ENCODE results near the gene ZCCHC4. TPM values are rescaled to one million over a fixed set of nuclear protein-coding genes. Genes with fewer than 3 reads are reported as not detected.
"Not testable (repeated sequence)": the region's sequence is repeated elsewhere in the genome, so short reads cannot be mapped to it uniquely, and the experiment has no call there.

ZCCHC4 gene
- total RNA-seq, 1 donor from 2014 or later: 35.8 TPM

DNA sequence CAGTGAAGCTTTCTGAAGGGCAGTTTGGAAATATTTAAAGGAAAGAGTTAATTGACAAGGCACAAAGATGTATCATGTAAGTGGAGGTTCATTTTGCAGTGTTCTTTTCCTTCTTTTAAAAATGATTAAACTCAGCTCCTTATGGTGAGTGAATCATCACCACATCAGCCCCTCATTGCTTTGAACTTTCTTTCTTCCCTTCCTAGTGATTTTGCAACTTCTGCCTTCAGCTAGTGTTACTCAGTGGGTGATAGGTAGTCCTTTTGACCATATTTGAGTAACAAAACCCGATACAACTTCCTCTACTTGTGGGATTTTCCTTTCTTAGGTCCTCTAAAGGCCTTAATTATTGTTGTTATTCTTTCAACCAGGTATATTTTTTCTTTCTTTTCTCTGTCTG, 8.2 kb downstream of the ZCCHC4 start:
- DNase-seq: no peak

GRCh38 chr4:25321703-25322102, 9.1 kb downstream of the ZCCHC4 start:
- DNase-seq: no peak

DNA sequence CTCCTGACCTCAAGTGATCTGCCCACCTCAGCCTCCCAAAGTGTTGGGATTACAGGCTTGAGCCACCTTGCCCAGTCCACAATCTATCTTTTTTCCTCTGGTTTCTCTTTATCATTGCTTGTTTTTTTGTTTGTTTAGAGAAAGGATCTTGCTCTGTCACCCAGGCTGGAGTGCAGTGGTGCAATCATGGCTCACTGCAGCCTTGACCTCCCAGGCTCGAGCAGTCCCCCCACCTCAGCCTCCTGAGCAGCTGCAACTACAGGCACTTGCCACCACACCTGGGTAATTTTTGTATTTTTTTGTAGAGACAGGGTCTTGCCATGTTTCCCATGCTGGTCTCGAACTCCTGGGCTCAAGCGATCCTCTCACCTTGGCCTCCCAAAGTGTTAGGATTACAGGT, 15.9 kb downstream of the ZCCHC4 start:
- not testable (repeated sequence) for DNase-seq

DNA sequence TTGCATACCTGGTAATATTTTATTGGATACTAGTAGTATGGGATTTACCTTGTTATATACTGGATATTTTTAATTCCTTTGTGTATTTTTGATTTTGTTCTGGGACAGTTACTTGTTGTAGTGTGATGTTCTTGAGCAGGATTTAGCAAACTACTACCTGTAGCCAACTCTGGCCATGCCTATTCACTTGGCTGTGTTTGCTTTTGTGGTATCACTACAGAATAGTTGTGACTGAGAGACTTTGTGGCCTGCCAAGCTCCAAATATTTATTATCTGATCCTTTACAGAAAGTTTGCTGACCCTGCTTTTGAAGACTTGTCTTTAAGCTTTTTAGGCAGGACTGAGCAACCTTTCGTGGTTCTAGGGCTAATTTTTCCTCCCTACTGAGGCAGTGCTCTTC, 17.8 kb downstream of the ZCCHC4 start:
- no peak for DNase-seq

DNA sequence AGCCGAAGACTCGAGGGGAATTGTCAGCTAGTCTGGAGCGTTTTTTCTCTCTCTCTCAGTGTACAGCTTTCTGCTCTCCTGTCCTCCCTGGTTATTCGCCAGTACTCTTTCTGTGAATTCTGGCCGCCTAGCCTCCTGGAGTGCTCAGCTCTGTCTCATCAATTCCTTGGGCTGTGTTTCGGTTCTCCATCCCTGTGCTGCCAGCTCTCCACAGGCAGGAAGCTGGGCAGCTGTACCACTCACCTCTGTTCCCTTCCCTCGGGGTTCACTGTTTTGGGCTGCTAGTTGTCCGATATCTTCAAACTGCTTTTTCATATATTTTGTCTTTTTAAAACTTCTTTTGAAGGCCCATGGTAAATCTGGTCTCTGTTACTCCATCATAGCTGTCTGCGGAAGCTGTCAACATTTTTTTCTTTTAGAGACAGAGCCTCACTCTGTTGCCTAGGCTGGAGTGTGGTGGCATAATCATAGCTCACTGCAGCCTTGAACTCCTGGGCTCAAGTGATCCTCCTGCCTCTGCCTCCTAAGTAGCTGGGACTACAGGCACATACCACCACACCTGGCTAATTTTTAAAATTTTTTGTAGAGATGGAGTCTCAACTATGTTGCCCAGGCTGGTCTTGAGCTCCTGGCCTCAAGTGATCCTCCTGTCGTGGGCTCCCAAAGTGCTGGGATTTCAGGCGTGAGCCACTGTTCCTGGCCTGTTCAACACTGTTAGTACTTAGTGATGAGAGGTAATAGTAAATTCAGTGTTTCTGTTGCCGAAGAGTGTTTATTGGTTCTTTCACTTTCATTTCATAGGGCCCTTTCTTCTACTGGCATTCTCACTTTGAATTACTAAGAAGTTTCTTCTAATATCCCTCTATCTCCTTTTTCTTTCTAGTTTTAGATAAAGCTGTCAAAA, 18.6 kb downstream of the ZCCHC4 start:
- DNase-seq: no peak

GRCh38 chr4:25343671-25344070, 31.1 kb downstream of the ZCCHC4 start:
- DNase-seq: no peak

GRCh38 chr4:25345744-25346143, 33.2 kb downstream of the ZCCHC4 start:
- no peak for DNase-seq

- no peak for DNase-seq
Measured at GRCh38 chr4:25346913-25347312, 34.3 kb downstream of the ZCCHC4 start.

- DNase-seq: no peak
Measured at GRCh38 chr4:25347473-25347872, 34.9 kb downstream of the ZCCHC4 start.

GRCh38 chr4:25347971-25348370, 35.4 kb downstream of the ZCCHC4 start:
- no peak for DNase-seq

GRCh38 chr4:25350561-25350960, 38.0 kb downstream of the ZCCHC4 start:
- DNase-seq: no peak

- DNase-seq: no peak
Measured at GRCh38 chr4:25351777-25352416, 39.3 kb downstream of the ZCCHC4 start.

DNA sequence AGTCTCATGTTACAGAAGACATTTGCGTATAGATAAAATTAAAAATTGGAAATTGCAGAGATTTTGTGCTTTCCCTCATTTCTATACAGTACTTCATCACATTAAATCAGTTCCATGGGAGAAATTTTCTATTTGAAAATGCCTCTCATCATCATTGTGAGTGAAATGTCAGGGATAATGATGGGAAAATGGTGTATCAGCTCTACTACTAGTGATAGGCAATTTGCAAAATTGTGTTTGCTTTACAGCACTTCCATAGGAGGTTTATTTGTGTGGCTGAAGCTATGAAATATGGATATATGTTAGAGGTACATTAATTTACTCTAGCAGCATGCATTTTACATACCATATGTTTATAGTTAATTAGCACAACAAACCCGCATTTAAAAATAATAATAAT, 43.5 kb downstream of the ZCCHC4 start:
- DNase-seq: no peak

DNA sequence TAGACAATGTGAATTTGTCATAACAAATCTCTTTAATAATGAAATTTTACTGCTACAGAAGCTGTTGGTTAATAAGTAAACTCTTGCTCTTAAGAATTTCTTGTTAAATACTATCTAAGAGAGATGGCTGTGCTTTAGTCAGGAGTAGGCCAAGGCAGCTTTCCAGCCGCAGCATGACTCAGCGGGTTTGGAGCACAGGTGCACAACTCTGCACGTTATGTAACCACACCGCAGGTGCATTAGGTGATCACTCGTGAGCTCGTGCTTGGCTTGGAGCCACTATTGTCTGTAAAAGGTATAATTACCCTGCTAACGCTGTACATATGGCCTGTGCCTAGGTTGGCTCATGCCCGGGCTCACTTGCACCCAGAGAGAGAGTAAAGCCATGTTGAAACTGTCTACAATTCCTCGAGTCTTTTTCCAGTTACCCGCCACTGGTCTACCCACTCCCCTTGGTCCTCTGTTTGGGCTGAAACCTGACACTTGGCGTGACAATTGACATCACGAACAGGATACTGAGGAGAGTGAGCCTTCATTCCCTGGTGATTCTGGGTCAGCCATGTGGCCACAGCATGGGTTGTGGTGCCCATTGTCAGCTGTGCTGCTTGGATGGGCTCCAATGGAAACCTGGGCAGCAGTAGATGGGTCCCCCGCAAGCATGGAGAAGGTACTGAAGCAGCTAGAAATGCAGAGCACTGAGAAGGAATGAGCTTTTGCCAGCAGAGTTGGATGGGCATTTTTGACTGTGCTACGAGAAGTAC, 46.1 kb downstream of the ZCCHC4 start:
- DNase-seq: no peak

DNA sequence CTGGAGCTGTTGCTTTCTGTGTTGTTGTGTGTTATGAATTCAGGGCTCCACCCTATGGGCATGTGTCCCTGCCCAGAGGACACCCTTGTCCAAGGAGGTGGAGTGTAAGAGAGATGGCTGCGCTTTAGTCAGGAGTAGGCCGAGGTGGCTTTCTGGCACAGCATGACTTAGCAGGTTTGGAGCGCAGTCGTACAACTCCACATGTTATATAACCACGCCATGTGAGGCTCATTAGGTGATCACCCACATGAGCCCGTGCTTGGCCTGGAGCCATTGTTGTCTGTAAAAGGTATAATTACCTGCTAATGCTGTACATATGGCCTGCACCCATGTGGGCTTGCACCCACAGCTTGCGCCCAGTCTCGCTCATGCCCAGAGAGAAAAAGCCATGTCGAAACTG, 48.7 kb downstream of the ZCCHC4 start:
- no peak for DNase-seq

DNA sequence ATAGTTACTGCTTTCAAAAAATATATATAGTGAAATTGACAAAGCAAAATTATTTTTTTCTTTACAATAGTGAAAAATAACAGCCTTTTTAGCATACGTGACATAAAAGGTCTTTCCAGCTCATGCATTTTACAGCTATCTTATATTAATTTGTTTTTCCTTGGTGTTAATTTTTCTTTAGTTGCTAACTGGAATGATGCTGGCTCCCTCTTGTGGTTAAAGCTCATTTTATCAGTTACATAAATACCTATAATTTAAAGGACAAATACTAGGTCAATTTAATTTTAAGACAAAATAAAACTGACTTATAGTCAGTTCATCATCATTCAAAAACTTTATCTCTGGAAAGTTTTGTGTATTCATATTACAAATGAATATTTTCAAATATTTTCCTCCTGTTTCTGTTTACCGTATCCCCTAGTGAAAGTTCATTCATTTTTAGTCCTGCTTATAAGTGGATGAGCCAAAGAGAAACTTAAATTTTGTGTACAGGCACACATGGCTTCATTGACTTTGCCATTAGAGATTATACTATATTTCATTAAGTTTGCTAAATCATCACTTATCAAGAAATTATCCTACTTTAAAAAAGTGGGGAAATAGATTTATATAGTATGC, 54.5 kb downstream of the ZCCHC4 start:
- DNase-seq: peak; percentile 70

- no peak for DNase-seq
Measured at GRCh38 chr4:25367877-25368276, 55.3 kb downstream of the ZCCHC4 start.

DNA sequence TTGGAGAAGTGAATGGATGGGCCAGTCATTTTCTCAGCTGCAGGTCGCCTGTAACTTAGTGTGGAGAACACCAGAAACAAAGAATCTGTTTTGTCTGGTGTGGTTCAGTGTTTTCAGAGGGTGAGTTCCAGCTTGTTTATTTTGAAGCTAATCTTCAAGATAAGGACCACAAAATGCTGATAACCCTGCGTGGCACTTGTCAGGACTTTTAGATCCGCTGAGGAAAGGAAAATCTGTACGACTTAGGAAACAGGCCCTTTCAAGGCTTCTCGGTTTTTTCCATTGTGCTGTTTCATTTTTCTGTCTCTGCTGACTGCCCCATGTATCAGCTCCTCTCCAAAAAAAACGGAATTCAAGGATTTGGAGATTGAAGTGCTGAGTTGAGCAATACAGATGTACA, 55.7 kb downstream of the ZCCHC4 start:
- DNase-seq: no peak

DNA sequence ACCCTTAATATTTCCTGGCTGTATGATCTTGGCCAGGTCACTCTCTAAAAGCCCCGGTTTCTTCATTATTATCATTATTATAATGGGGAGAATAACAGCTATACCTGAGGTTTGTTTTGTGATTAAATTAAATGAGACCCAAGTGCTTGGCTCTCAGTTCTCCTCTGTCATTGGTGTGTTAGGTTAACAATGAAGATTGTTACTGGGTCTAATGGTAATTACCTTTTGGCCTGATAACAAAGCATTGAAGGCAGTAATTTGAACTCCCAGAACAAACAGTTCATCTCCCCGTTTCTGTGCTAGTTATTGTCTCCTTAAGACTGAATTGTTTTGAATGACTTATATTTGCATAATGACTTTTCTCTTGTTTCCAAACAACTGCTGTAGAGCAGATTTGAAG, 57.7 kb downstream of the ZCCHC4 start:
- no peak for DNase-seq

DNA sequence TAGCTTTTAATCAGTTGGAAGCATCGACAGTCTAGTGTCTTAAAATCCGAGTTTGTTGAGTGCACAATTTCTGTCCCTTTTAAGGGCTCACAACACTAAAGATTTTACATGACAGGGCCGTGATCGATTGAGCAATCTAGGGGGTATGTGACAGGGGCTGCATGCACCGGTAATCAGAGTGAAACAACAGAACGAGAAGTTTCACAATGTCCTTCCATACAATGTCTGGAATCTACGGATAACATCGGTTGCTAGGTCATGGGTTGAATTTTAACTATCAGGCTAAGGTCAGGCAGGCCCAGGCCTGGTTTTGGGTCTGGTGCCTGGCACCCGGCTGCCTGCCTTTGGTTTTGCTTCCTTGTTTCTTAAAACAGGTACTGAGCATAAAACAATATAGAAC, 60.0 kb downstream of the ZCCHC4 start:
- DNase-seq: not testable (repeated sequence)

DNA sequence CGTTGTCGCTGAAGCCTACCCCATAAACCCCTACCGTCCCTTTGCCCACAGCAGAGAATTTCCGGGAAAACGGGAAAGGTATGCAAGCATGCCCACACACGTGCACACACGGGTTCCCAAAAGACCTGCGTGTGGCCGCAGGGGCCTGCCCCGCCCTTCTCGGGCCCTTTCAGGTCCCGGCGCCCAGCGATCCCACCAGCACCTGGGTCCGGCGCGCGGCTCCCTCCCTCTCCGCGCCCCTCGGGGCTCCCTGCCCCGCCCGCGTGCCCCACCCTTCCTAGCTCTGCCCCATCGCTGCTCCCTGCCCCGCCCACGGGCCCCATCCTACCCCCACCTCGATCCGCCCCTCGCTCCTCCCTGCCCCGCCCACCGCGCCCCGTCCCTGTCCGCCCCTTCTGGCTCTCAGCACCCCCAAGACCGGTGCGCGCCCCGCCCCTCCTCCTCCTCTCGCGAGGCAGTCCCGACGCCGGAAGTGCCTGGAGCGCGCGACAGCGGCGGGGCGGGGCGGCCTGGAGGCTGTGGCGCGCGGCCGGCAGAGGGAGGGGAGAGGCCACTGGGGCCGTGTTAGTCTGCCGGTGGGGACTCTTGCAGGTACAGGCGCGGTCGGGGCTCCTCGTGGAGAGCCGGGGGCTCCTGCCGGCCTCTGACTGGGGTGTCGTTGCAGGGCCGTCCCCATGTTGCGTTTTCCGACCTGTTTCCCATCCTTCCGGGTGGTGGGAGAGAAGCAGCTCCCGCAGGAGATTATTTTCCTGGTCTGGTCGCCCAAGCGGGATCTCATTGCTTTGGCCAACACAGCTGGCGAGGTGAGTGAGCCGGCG, 64.4 kb downstream of the ZCCHC4 start, which contains the start of gene ANAPC4:
Gene ANAPC4 (plus strand): TSS at position 510 of the 818 bp plus-strand sequence. CDS start 165 bp downstream, at position 675.
- peak; percentile 96 for DNase-seq
